Astrocyte of the spinal cord (primary cell): Measurements from ENCODE around the gene TRIM10.

Experiments used
- DNase-seq: peaks from one replicate; pipeline ENCODE4 v3.0.0; 2011; ENCODE audit warnings: low read depth, low spot score
- H3K4me3 ChIP-seq: 2 replicates; pipeline ENCODE4 v1.5.1; 2011; ENCODE audit warnings: low read depth, mild to moderate bottlenecking, low read length, moderate library complexity
- in situ Hi-C: cut with HindIII; loops from 2 replicates; pipeline ENCODE4 v1.10.0; 2017; ENCODE audit warnings: low sequenced_read_pairs
- TF ChIP-seq, protein P1 (sequence below): IDR thresholded peaks from 2 replicates; pipeline ENCODE4 v1.5.1; 2012; ENCODE audit warnings: low read depth, mild to moderate bottlenecking, low read length, inconsistent platforms

The TRIM10 gene

DNA sequence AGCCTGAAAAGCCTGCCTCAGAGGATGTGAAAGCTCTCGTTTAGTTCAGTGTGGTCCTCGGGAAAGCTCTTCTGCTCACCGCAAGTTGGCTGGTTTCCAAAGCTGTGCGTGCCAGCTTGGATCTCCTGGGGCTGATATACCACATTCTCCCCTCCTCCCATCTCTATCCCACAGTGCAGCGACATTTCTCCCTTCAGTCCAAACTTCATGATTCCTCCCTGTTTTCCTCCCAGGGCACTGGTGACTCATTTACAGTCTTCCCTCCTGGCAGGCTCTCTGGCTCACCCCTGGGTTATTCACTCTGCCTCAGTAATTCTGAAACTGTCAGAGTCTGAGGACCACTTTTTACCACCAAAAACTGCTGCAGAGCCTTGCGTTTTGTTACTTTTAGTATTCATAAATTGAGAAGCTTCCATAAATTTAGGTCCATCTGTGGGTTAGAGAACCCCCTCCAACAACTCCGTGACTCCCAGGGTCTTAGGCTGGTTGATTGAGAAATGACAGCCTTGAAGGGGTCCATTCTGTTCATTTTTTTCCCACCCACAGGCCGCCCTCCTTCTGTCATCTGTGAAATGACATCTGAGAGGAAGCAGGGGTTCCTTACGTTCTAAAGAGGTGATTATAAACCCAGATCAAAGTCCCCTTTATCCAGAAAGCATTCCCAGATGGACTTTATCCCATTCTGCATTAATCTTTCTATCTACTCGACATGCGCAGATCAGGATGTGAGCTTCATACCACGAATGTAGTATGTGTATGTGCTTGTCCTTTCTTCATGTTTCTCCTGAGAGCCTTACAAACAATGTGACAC is 6.1 kb downstream of the TRIM10 start:
- TF ChIP-seq, protein P1, sequence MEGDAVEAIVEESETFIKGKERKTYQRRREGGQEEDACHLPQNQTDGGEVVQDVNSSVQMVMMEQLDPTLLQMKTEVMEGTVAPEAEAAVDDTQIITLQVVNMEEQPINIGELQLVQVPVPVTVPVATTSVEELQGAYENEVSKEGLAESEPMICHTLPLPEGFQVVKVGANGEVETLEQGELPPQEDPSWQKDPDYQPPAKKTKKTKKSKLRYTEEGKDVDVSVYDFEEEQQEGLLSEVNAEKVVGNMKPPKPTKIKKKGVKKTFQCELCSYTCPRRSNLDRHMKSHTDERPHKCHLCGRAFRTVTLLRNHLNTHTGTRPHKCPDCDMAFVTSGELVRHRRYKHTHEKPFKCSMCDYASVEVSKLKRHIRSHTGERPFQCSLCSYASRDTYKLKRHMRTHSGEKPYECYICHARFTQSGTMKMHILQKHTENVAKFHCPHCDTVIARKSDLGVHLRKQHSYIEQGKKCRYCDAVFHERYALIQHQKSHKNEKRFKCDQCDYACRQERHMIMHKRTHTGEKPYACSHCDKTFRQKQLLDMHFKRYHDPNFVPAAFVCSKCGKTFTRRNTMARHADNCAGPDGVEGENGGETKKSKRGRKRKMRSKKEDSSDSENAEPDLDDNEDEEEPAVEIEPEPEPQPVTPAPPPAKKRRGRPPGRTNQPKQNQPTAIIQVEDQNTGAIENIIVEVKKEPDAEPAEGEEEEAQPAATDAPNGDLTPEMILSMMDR: no peak
- peak; percentile 47 for DNase-seq
- H3K4me3 ChIP-seq: no peak overlapping the region
- in situ Hi-C loops: no loop called here

DNA sequence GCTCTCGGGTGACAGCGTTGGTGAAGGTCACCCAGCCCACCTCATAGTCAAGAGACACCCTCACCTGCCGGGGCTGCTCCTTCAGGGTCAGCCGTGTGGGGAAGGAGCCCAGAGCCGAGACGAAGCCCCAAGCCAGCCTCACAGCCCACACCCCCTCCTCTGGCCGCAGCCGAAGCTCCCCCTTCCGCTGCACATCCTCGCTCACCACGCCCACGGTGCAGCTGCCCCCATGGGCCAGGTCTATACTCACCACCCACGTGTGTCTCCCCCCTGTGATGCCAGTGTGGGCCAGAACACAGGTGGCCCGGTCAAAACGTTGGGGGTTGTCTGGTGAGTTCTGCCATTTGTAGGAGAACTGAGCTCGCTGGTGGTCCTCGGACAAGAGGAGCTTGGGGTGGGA is 7.0 kb downstream of the TRIM10 start:
- TF ChIP-seq, protein P1: no peak
- no peak for DNase-seq
- in situ Hi-C loops: no loop called here
- no peak overlapping the region for H3K4me3 ChIP-seq

DNA sequence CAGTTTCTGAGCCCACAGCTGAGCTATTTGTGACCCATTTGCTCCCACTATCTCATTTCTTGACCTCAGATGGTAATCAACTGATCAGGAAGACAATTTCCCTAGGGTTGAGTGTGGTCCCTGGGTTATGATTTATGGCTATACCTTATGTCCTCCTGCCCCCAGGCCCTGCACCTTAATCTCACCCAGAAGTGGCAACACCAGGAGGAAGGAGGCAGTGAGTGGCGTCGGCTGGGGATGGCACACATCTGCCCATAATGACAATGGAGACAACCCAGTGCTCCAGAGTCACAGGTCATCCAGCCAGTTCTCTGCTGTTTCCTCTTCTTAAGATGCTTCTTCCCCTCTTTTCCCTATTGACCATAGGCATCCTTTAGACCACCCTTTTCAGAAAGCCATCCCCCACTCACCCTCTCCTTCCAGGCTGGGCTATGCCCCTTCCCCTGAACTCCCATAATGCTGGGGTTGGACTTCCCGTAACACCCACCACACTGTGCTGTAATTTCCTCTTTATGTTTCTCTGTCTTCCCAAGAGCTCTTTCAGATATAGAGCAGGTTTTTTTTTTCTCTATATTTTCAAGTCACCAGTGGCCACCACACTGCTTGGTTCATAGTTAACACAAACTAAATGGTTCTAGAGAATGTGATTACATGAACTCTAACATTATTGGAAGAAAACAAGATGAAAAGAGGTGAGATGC is 8.0 kb downstream of the TRIM10 start:
- DNase-seq: no peak
- TF ChIP-seq, protein P1: no peak
- in situ Hi-C loops: no loop called here
- H3K4me3 ChIP-seq: no peak overlapping the region

DNA sequence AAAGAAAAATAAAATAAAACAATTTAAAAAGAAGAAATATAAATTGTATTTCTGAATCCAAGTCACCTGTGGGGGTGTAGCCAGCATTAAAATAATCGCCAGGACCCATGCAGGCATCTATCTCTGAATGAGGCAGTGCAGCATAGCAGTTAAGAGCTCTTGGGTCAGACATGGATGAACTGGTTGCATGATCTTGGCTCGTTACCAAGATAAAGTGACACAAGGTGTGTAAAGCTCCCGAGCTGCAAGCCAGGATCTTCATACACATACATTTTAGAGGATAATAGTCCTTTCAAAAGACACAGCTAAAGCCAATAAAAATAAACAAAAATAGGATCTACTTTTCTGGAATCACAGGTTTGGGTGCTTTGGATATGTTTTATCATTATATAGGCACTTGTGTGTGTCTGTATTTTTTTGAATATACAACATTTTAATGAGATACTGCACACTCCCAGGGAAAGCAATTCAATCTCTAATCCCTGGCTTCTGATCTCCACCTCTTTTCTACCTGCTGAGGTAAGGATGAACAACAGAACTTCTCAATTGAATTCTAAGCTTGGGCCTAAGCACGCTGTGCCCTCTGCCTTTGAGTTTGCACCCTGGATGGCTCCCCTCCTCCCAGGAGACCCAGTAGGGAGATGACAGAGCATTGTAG is 8.9 kb downstream of the TRIM10 start:
- TF ChIP-seq, protein P1: no peak
- no peak for DNase-seq
- H3K4me3 ChIP-seq: no peak overlapping the region
- in situ Hi-C loops: no loop called here

DNA sequence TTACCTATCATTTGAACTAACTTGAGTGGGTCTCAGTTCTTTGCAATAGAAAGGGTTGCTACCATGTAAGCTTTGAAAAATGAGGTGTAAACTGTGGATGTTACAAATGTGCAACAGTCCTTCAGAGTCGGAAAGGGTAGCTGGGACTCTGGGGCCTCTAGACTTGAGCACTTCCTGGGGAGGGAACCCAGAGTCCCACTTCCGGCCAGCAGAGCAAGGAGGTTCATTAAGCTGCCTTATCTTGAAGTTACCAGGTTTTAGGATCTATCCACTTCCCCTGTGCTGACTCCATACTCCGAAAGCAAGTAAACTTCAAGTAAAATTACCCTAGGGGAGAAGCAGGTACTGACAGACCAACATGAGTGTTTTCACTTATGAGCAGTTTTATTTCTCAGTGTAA is 9.4 kb downstream of the TRIM10 start:
- TF ChIP-seq, protein P1: no peak
- DNase-seq: no peak
- in situ Hi-C loops: no loop called here
- H3K4me3 ChIP-seq: no peak overlapping the region

DNA sequence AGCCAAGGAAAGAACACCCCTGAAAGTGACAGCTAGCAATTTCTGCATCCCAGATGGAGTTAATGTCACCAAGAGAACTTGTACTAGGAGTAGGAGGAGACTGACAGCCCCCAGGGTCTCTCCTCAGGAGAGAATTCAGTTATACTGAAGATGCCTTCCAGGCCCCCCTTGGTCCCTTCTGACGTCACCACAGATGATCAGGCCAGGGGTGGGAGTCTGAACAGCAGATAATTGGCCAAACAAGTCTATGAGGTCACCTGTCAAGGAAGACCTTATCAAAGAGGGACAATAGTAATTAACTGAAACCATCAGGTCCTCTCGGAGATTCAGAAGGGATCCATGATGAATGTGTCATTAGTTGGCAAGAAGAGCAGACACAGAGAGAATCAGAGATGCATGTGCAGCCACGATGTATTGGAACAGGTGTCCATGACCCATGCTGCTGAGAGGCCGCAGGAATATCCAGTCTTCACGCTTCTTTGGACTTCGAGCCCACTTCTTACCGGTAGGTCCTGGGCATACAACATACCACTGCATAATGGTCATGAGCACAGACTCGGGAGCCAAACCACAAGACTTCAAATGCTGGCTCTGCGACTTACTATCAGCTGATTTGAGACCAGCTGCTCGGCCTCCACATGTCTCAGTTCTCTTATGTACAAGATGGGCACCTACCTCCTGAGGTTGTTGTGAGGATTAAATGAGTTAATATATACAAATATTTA is 10.2 kb downstream of the TRIM10 start:
- no peak for DNase-seq
- TF ChIP-seq, protein P1: no peak
- in situ Hi-C loops: no loop called here
- no peak overlapping the region for H3K4me3 ChIP-seq
